ENCODE data around the gene DPYSL3.
A peak's percentile ranks its signal among the peaks of the same experiment; 100 is the strongest.

- TF ChIP-seq POLR2A (IDR thresholded peaks at IDR 0.05), result peak in 1 of 2 donors; percentile 24
- peak; percentile 86 to 91 (median 90) for TF ChIP-seq CTCF (IDR thresholded peaks at IDR 0.05)
These were observed 55.7 kb downstream of the DPYSL3 start for GRCh38 chr5:147453875-147454814.

Data from tibial nerve (tissue), 3 donors.